ENCODE data around the gene AKT3.

DNA sequence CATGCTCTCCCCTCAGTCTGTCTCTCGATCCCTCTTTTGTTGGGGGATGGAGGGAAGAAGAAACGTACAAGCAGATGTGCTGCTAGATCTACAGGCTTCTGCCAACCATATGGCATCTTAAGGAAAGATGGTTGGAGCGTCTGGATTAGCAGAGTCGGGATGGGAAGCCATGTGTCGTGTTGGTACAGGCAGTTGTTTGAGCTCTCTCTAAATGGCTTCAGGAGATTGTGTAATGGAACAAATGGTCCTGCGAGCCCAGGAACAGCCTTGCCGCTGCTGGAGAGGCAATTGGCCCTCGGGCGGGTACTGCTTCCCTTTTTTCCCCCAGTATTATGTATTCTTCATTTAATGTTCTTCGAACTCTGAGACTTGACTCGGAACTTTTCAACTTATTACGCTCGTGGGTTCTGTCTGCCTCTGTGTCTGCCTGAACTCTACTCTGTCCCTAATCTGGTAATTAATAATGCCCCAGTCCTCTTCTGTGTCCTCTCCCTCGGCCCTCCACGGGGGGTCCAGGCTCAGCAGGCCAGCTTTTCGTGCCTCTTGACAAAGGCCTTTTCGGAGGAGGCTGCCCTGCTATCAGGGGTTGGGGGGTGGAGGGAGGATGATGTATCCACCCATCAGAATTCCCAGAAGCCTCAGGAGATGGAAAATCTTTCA lies 378.9 kb downstream of the AKT3 start:
- TF ChIP-seq CTCF (conservative IDR thresholded peaks at IDR 0.05) = no peak
- TF ChIP-seq ZFX (IDR thresholded peaks at IDR 0.05) = no peak

All from C4-2B (cell line).